Astrocyte (in vitro differentiated cells and primary cell): Measurements from ENCODE around the gene THOP1.

Source experiments
- EZH2 ChIP-seq: IDR thresholded peaks from 2 replicates; pipeline ENCODE4 v1.6.1; 2012; ENCODE audit warnings: mild to moderate bottlenecking, low read length, inconsistent platforms; ENCODE audit not compliant: insufficient read depth
- TF ChIP-seq, protein P1 (sequence below): IDR thresholded peaks from 2 replicates; pipeline ENCODE4 v1.5.1; 2011; ENCODE audit warnings: low read depth, mild to moderate bottlenecking, inconsistent platforms, low read length, moderate library complexity; ENCODE audit not compliant: insufficient read depth

DNA sequence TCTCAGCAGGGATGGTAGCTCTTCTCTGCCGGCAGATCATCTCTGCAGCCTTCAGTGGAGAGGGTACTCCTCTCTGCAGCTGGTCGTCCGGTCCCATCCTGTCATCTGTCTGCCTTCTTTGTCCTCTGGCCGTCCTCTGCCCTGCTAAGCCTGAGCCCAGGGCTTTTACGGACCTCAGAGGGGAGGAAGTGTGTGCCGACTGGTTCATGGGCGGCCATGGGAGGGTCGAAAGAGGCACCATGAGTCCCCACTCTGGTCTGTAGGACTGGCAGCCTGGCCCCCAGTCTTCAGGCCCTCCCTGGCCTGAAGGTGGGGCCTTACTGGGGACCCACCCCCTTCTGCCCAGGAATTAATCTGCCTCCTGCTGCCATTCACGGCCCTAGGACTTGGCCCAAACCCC lies 38.3 kb downstream of the THOP1 start:
- TF ChIP-seq, protein P1, sequence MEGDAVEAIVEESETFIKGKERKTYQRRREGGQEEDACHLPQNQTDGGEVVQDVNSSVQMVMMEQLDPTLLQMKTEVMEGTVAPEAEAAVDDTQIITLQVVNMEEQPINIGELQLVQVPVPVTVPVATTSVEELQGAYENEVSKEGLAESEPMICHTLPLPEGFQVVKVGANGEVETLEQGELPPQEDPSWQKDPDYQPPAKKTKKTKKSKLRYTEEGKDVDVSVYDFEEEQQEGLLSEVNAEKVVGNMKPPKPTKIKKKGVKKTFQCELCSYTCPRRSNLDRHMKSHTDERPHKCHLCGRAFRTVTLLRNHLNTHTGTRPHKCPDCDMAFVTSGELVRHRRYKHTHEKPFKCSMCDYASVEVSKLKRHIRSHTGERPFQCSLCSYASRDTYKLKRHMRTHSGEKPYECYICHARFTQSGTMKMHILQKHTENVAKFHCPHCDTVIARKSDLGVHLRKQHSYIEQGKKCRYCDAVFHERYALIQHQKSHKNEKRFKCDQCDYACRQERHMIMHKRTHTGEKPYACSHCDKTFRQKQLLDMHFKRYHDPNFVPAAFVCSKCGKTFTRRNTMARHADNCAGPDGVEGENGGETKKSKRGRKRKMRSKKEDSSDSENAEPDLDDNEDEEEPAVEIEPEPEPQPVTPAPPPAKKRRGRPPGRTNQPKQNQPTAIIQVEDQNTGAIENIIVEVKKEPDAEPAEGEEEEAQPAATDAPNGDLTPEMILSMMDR: no peak
- TF ChIP-seq EZH2: no peak
